H9 (cell line): ENCODE measurements around the gene DUSP18. TPM values are rescaled to one million over a fixed set of nuclear protein-coding genes. Genes with fewer than 3 reads are reported as not detected.

ENCODE experiments used
- DNase-seq: peaks from one replicate; pipeline ENCODE4 v3.0.0-alpha.2; 2017
- H2AFZ ChIP-seq: one replicate; pipeline ENCODE4 v1.6.1; 2013; ENCODE audit warnings: mild to moderate bottlenecking, low read length, control low read depth, moderate library complexity
- H2AK5ac ChIP-seq: 2 replicates; pipeline ENCODE4 v1.6.1; 2013; ENCODE audit warnings: low read length, control low read depth, mixed read lengths; ENCODE audit not compliant: insufficient read length
- H2BK120ac ChIP-seq: one replicate; pipeline ENCODE4 v1.6.1; 2013; ENCODE audit warnings: low read depth, mild to moderate bottlenecking, low read length, control low read depth, inconsistent platforms; ENCODE audit not compliant: poor library complexity, severe bottlenecking
- H2BK12ac ChIP-seq: 2 replicates; pipeline ENCODE4 v1.6.1; 2013; ENCODE audit warnings: low read length, control low read depth, mixed read lengths, low read depth; ENCODE audit not compliant: insufficient read length
- H2BK15ac ChIP-seq: 2 replicates; pipeline ENCODE4 v1.6.1; 2013; ENCODE audit warnings: low read depth, low read length, control low read depth
- H2BK20ac ChIP-seq: one replicate; pipeline ENCODE4 v1.6.1; 2013; ENCODE audit warnings: low read depth, mild to moderate bottlenecking, low read length, control low read depth, inconsistent platforms; ENCODE audit not compliant: poor library complexity, severe bottlenecking
- H2BK5ac ChIP-seq: 2 replicates; pipeline ENCODE4 v1.6.1; 2013; ENCODE audit warnings: low read length, control low read depth, mixed read lengths; ENCODE audit not compliant: insufficient read length
- H3K14ac ChIP-seq: 2 replicates; pipeline ENCODE4 v1.6.1; 2013; ENCODE audit warnings: low read length, control low read depth; ENCODE audit not compliant: insufficient read depth
- H3K18ac ChIP-seq: 2 replicates; pipeline ENCODE4 v1.6.1; 2013; ENCODE audit warnings: low read depth, mild to moderate bottlenecking, mixed read lengths, low read length, control low read depth; ENCODE audit not compliant: insufficient read length
- H3K23ac ChIP-seq: 2 replicates; pipeline ENCODE4 v1.6.1; 2013; ENCODE audit warnings: low read length, control low read depth, mixed read lengths, low read depth; ENCODE audit not compliant: insufficient read length
- H3K23me2 ChIP-seq: 2 replicates; pipeline ENCODE4 v1.6.1; 2013; ENCODE audit warnings: low read depth, mild to moderate bottlenecking, mixed read lengths, low read length, control low read depth; ENCODE audit not compliant: insufficient read length, poor library complexity, severe bottlenecking
- H3K27ac ChIP-seq: 2 replicates; pipeline ENCODE4 v1.5.1; 2013; ENCODE audit warnings: low read length, control low read depth, mixed read lengths, low read depth; ENCODE audit not compliant: insufficient read length
- H3K27me3 ChIP-seq: 2 replicates; pipeline ENCODE4 v1.6.1; 2013; ENCODE audit warnings: low read length, control low read depth, inconsistent platforms; ENCODE audit not compliant: insufficient read depth
- H3K4ac ChIP-seq: 2 replicates; pipeline ENCODE4 v1.6.1; 2013; ENCODE audit warnings: low read depth, mild to moderate bottlenecking, control low read depth, inconsistent platforms, low read length, moderate library complexity
- H3K4me1 ChIP-seq: 2 replicates; pipeline ENCODE4 v1.6.1; 2013; ENCODE audit warnings: low read length, control low read depth, inconsistent platforms; ENCODE audit not compliant: insufficient read depth
- H3K4me2 ChIP-seq: 2 replicates; pipeline ENCODE4 v1.6.1; 2013; ENCODE audit warnings: low read length, control low read depth, mixed read lengths; ENCODE audit not compliant: insufficient read length, insufficient read depth
- H3K56ac ChIP-seq: 2 replicates; pipeline ENCODE4 v1.6.1; 2013; ENCODE audit warnings: low read depth, mild to moderate bottlenecking, mixed read lengths, low read length, control low read depth; ENCODE audit not compliant: insufficient read length
- H3K79me1 ChIP-seq: 2 replicates; pipeline ENCODE4 v1.6.1; 2013; ENCODE audit warnings: low read depth, mild to moderate bottlenecking, moderate library complexity, low read length, control low read depth, inconsistent platforms; ENCODE audit not compliant: insufficient read depth, poor library complexity, severe bottlenecking
- H3K79me2 ChIP-seq: 2 replicates; pipeline ENCODE4 v1.6.1; 2013; ENCODE audit warnings: low read length, control low read depth, inconsistent platforms; ENCODE audit not compliant: insufficient read depth
- H3K9ac ChIP-seq: 2 replicates; pipeline ENCODE4 v1.6.1; 2013; ENCODE audit warnings: low read length, control low read depth, mixed read lengths; ENCODE audit not compliant: insufficient read length; ENCODE audit errors: extremely low read depth
- H3K9me3 ChIP-seq: one replicate; pipeline ENCODE4 v1.6.1; 2013; ENCODE audit warnings: low read depth, low read length, inconsistent platforms; ENCODE audit not compliant: control insufficient read depth
- H3T11ph ChIP-seq: one replicate; pipeline ENCODE4 v1.6.1; 2013; ENCODE audit warnings: mild to moderate bottlenecking, low read length, control low read depth, inconsistent platforms
- H4K20me1 ChIP-seq: one replicate; pipeline ENCODE4 v1.6.1; 2013; ENCODE audit not compliant: control insufficient read depth, insufficient read length, insufficient read depth
- H4K5ac ChIP-seq: 2 replicates; pipeline ENCODE4 v1.6.1; 2013; ENCODE audit warnings: low read depth, mild to moderate bottlenecking, mixed read lengths, low read length, control low read depth; ENCODE audit not compliant: insufficient read length
- H4K8ac ChIP-seq: replicated peaks from 2 replicates; pipeline ENCODE4 v1.6.1; 2013; ENCODE audit warnings: low read length, control low read depth, mixed read lengths, low read depth; ENCODE audit not compliant: insufficient read length
- H4K91ac ChIP-seq: 2 replicates; pipeline ENCODE4 v1.6.1; 2013; ENCODE audit warnings: low read depth, mild to moderate bottlenecking, moderate library complexity, mixed read lengths, low read length, control low read depth; ENCODE audit not compliant: insufficient read length
- H3K27ac Mint-ChIP-seq, 3 experiments: 2 replicates in 2 of 3; 3 replicates in 1 of 3; pipeline ENCODE4 v1.8.0; 2020 to 2021; ENCODE audit warnings: mixed read lengths in 3 of 3, mild to moderate bottlenecking in 1 of 3, moderate library complexity in 1 of 3
- H3K27me3 Mint-ChIP-seq: 2 replicates; pipeline ENCODE4 v1.8.0; 2021; ENCODE audit warnings: low read depth, mild to moderate bottlenecking, moderate library complexity, mixed read lengths
- H3K36me3 Mint-ChIP-seq, 3 experiments: 2 replicates in 2 of 3; 3 replicates in 1 of 3; pipeline ENCODE4 v1.8.0; 2020 to 2021; ENCODE audit warnings: low read depth in 3 of 3, mixed read lengths in 3 of 3; ENCODE audit not compliant: insufficient read depth in 1 of 3
- H3K4me1 Mint-ChIP-seq, 2 experiments: 2 replicates each; pipeline ENCODE4 v1.8.0; 2020; ENCODE audit warnings: mixed read lengths in 2 of 2
- H3K4me3 Mint-ChIP-seq, 2 experiments: 2 replicates in 1 of 2; 3 replicates in 1 of 2; pipeline ENCODE4 v1.8.0; 2020 to 2021; ENCODE audit warnings: mild to moderate bottlenecking in 2 of 2, mixed read lengths in 2 of 2, moderate library complexity in 1 of 2
- H3K9me3 Mint-ChIP-seq, 2 experiments: 2 replicates in 1 of 2; 3 replicates in 1 of 2; pipeline ENCODE4 v1.8.0; 2020; ENCODE audit warnings: mild to moderate bottlenecking in 2 of 2, mixed read lengths in 2 of 2, moderate library complexity in 1 of 2
- CTCF ChIP-seq: fragments of 200-600 bp; sonication (generic); conservative IDR thresholded peaks from 3 replicates; pipeline ENCODE4 v1.8.0; 2021; ENCODE audit warnings: antibody characterized with exemption, mild to moderate bottlenecking
- WGBS: extraction: QIAGEN DNeasy Blood & Tissue Kit; methylation state at CpG from one replicate; pipeline ENCODE4 v1.1.7; 2013; ENCODE audit warnings: missing lambda C conversion rate, low lambda C conversion rate, mixed read lengths; ENCODE audit not compliant: insufficient read length; ENCODE audit errors: extremely low coverage; 5-methylcytosine and 5-hydroxymethylcytosine counted together
- total RNA-seq: library from RNA; stranded (reverse); gene quantifications from 2 replicates; pipeline ENCODE4 v1.2.1, GENCODE V29; 2021

DUSP18 gene
- total RNA-seq, 1 experiment from 2014 or later, result 2.6 TPM

DNA sequence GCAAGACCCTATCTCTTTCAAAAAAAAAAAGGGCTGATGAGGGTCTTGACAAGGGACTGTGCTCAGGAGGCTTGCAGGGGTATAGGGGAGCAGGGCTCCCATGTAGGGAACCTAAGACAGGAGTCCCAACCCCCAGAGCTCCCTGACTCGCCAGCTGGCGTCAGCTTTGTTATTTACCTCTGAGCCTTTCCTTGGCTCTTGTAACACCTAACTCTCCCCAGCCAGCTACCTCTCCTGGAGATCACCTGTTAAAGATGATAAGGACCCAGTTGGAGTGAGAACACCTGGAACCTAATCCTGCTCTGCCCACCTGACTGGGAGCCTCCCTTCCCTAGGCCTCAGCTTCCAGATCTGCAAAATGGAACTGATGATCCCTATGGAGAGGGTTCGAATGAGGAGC, 18.9 kb downstream of the DUSP18 start:
- no peak overlapping the region for H2BK5ac ChIP-seq
- no peaks in the 10 kb centered on the region for H3K27me3 ChIP-seq
- H4K8ac ChIP-seq, result no peak overlapping the region
- no CpG with 5 or more reads among the region's 3 CpGs for WGBS
- no peak overlapping the region for H3K4me2 ChIP-seq
- H3K4ac ChIP-seq, result no peak overlapping the region
- Mint-ChIP-seq H3K4me1 (peaks cover 25 to 27% of the 10 kb centered on the region in 2 experiments), H3K27me3 (no peaks in the 10 kb centered on the region; the same call in 1 of the 2 replicates), H3K9me3 (no peaks in the 10 kb centered on the region), H3K36me3 (peaks cover 0 to 5% (median 4%) of the 10 kb centered on the region in 3 experiments; a peak in 4 of 7 replicates), H3K27ac (no peak overlapping the region; a peak in 1 of 7 replicates), H3K4me3 (no peak overlapping the region)
- H3K4me1 ChIP-seq, result no peaks in the 10 kb centered on the region; the same call in 1 of the 2 replicates
- H4K20me1 ChIP-seq, result no peaks in the 10 kb centered on the region
- no peak for DNase-seq
- H2BK120ac ChIP-seq, result no peak overlapping the region
- H4K91ac ChIP-seq, result no peak overlapping the region
- no peak overlapping the region for H2BK15ac ChIP-seq
- H3K9ac ChIP-seq, result no peak overlapping the region
- H3K27ac ChIP-seq, result no peak overlapping the region
- H3K79me1 ChIP-seq, result no peaks in the 10 kb centered on the region
- no peaks in the 10 kb centered on the region for H3K23me2 ChIP-seq
- H3K79me2 ChIP-seq, result no peaks in the 10 kb centered on the region
- H2AFZ ChIP-seq, result no peak overlapping the region
- H2AK5ac ChIP-seq, result no peak overlapping the region
- no peak overlapping the region for H3K23ac ChIP-seq
- H3T11ph ChIP-seq, result no peak overlapping the region
- no peak overlapping the region for H3K14ac ChIP-seq
- no peak overlapping the region for H4K5ac ChIP-seq
- H2BK12ac ChIP-seq, result no peak overlapping the region
- H3K18ac ChIP-seq, result no peak overlapping the region
- no peak overlapping the region for H2BK20ac ChIP-seq
- no peak overlapping the region for H3K56ac ChIP-seq
- H3K9me3 ChIP-seq, result no peaks in the 10 kb centered on the region
- TF ChIP-seq CTCF, result no peak
